ENCODE data around the gene ETV3L.

ETV3L gene

DNA sequence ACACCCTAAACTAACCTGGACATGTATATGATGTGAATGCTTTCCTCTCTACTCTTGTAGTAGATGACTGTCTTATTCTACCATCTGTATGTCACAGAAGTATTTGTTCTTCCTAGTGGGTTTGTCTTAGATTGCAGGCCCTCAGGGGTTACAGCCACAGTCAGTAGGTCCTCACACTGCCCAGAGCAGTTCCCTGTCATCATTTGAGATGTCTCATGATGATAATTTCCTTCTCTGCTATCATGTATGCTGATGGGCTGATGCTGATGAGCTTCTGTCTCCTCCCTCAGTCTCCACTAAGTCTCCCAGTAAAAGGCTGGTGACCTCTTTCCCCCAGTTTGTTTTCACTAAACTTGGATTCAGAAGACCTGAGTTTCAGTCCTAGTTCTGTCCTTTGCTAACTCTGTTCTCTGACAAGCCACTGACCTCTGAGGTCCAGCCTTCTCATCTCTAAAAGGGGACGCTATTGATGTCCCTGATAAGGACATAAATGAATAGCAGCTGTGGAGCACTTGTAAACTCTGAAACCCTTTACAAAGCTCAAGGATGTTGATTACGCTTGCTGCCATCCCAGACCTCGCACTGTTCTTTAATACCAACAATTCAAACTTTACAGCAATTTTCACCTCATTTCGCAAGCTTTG, 41.7 kb upstream of the ETV3L start:
- Histone ChIP-seq H3K36me3 (ENCODE audit: insufficient read depth, low read length) (no peaks in the 10 kb centered on the region), H3K9ac (ENCODE audit: insufficient read length) (no peak overlapping the region), H3K27ac (no peak overlapping the region), H3K4me3 (no peak overlapping the region), H3K9me3 (ENCODE audit: low read depth, low read length) (no peaks in the 10 kb centered on the region)
- TF ChIP-seq FOXP2 (optimal IDR thresholded peaks at IDR 0.05; ENCODE audit: control extremely low read depth, extremely low read length, insufficient read depth) (no peak), POLR2AphosphoS5 (IDR thresholded peaks at IDR 0.05; ENCODE audit: borderline replicate concordance, low read depth, low read length) (no peak)
- no peak for DNase-seq (ENCODE audit: low read depth, low spot score)

DNA sequence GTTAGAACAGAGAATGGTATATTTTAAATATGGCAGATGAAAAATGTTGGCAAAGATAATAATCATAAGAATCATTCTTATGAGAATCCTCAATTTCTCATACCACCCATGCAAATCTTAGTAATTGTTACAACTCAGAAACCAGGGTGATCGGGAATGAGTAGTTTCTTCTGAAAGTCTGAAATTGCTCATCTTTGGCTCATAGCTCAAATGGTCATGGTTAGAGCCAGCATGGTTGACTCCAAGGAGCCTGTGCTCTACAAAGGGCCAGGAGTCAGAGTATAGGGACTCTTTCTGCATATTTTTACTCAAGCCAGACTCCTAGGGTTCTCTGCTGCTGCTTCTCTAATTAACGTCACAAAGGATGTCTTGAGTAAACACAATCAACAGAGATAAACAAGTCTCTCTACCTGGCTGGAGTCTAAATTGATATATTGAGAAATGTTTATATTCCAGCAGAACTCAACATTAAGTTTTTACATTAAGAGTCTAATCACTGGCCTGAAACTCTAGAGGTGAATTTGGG, 40.5 kb upstream of the ETV3L start:
- Histone ChIP-seq H3K9me3 (ENCODE audit: low read depth, low read length) (no peaks in the 10 kb centered on the region), H3K27ac (no peak overlapping the region), H3K4me3 (no peak overlapping the region), H3K9ac (ENCODE audit: insufficient read length) (no peak overlapping the region), H3K36me3 (ENCODE audit: insufficient read depth, low read length) (peaks cover 11% of the 10 kb centered on the region)
- DNase-seq (ENCODE audit: low read depth, low spot score), result no peak
- TF ChIP-seq EZH2 (IDR thresholded peaks at IDR 0.05) (no peak), FOXP2 (optimal IDR thresholded peaks at IDR 0.05; ENCODE audit: control extremely low read depth, extremely low read length, insufficient read depth) (no peak), POLR2AphosphoS5 (IDR thresholded peaks at IDR 0.05; ENCODE audit: borderline replicate concordance, low read depth, low read length) (no peak)

- TF ChIP-seq EZH2 (IDR thresholded peaks at IDR 0.05) (no peak), FOXP2 (optimal IDR thresholded peaks at IDR 0.05; ENCODE audit: control extremely low read depth, extremely low read length, insufficient read depth) (no peak), POLR2AphosphoS5 (IDR thresholded peaks at IDR 0.05; ENCODE audit: borderline replicate concordance, low read depth, low read length) (no peak)
- no peak for DNase-seq (ENCODE audit: low read depth, low spot score)
- peak overlapping the region; percentile 89 for H3K27ac ChIP-seq
Observed at GRCh38 chr1:157139052-157139715, 39.6 kb upstream of the ETV3L start.

DNA sequence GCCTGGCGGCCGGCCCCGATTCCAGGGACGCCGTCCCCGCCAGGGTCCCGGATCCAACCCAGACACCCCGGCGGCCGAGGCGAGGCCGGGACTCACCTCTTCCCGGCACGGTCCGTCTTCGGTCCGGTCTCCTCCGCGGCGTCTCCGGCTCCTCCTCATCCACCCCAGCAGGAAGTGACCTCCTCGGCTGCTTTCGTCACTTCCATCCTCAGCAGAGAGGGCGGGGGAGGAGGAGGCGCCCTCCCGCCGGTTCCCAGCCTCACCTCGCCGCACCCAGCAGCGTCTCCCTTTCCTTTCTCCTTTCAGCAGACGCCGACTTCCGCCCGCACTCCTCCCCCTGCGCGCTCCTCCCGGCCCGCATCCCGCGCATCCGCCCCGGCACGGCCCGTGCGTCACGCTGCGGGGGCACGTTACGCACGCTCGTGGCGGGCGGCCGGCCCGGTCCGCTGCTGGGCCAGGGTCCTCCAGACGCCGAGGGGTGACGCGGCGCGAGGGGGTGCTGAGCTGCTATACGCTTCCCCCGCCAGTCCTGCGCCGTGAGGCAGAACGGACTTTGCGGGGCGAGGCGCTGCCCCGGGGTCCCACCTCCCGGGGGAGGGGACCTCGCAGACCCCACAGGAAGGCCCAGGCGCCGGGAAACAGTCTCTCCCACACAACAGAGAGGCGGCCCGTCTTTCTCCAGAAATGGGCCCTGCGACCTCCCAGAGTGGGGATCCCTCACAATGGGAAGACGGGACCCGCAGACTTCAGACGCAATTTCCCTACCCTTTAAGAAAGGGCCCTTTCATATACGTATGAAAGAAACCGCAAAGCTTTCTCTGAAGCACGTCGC, 38.8 kb upstream of the ETV3L start, which contains the start of gene ETV3:
TSS of gene ETV3 (minus strand) at position 176 of the 832 bp plus-strand sequence. CDS start 2,043 bp downstream, outside the sequence.
- DNase-seq (ENCODE audit: low read depth, low spot score), result peak; percentile 37
- no peaks in the 10 kb centered on the region for H3K9me3 ChIP-seq (ENCODE audit: low read depth, low read length)
- H3K9ac ChIP-seq (ENCODE audit: insufficient read length), result peak within 1 kb of the TSS; percentile 86
- peak within 1 kb of the TSS; percentile 89 for H3K27ac ChIP-seq
- TF ChIP-seq POLR2AphosphoS5 (IDR thresholded peaks at IDR 0.05; ENCODE audit: borderline replicate concordance, low read depth, low read length) (peak; percentile 83), EZH2 (IDR thresholded peaks at IDR 0.05) (no peak)
- H3K36me3 ChIP-seq (ENCODE audit: insufficient read depth, low read length), result peaks cover 28% of the 10 kb centered on the region
- H3K4me3 ChIP-seq, result peak within 1 kb of the TSS; percentile 87

More at GRCh38 chr1:157139052-157139715, 39.6 kb upstream of the ETV3L start:
- Histone ChIP-seq H3K4me3 (peak overlapping the region; percentile 87), H3K9ac (ENCODE audit: insufficient read length) (peak overlapping the region; percentile 86), H3K9me3 (ENCODE audit: low read depth, low read length) (no peaks in the 10 kb centered on the region), H3K36me3 (ENCODE audit: insufficient read depth, low read length) (peaks cover 20% of the 10 kb centered on the region)

GRCh38 chr1:157137408-157138219, 38.0 kb upstream of the ETV3L start:
- TF ChIP-seq FOXP2 (optimal IDR thresholded peaks at IDR 0.05; ENCODE audit: control extremely low read depth, extremely low read length, insufficient read depth) (no peak), EZH2 (IDR thresholded peaks at IDR 0.05) (no peak), POLR2AphosphoS5 (IDR thresholded peaks at IDR 0.05; ENCODE audit: borderline replicate concordance, low read depth, low read length) (no peak)
- peak overlapping the region; percentile 61; the same call in 1 of the 2 replicates for H3K27ac ChIP-seq
- H3K9me3 ChIP-seq (ENCODE audit: low read depth, low read length), result no peaks in the 10 kb centered on the region
- no peak for DNase-seq (ENCODE audit: low read depth, low spot score)
- H3K9ac ChIP-seq (ENCODE audit: insufficient read length), result peak overlapping the region; percentile 86
- H3K4me3 ChIP-seq, result peak overlapping the region; percentile 87
- H3K36me3 ChIP-seq (ENCODE audit: insufficient read depth, low read length), result peaks cover 36% of the 10 kb centered on the region

GRCh38 chr1:157137046-157137407, 37.4 kb upstream of the ETV3L start:
- Histone ChIP-seq H3K9me3 (ENCODE audit: low read depth, low read length) (no peaks in the 10 kb centered on the region), H3K4me3 (peak overlapping the region; percentile 87), H3K36me3 (ENCODE audit: insufficient read depth, low read length) (peaks cover 42% of the 10 kb centered on the region), H3K9ac (ENCODE audit: insufficient read length) (peak overlapping the region; percentile 86), H3K27ac (peak overlapping the region; percentile 58; the same call in 1 of the 2 replicates)
- DNase-seq (ENCODE audit: low read depth, low spot score), result no peak
- no peak for TF ChIP-seq EZH2 (IDR thresholded peaks at IDR 0.05)
- no peak for TF ChIP-seq POLR2AphosphoS5 (IDR thresholded peaks at IDR 0.05; ENCODE audit: borderline replicate concordance, low read depth, low read length)
- no peak for TF ChIP-seq FOXP2 (optimal IDR thresholded peaks at IDR 0.05; ENCODE audit: control extremely low read depth, extremely low read length, insufficient read depth)

GRCh38 chr1:157136133-157136532, 36.5 kb upstream of the ETV3L start:
- no peaks in the 10 kb centered on the region for H3K9me3 ChIP-seq (ENCODE audit: low read depth, low read length)
- peak overlapping the region; percentile 87 for H3K4me3 ChIP-seq
- peak overlapping the region; percentile 86 for H3K9ac ChIP-seq (ENCODE audit: insufficient read length)
- H3K36me3 ChIP-seq (ENCODE audit: insufficient read depth, low read length), result peaks cover 51% of the 10 kb centered on the region
- TF ChIP-seq EZH2 (IDR thresholded peaks at IDR 0.05) (no peak), FOXP2 (optimal IDR thresholded peaks at IDR 0.05; ENCODE audit: control extremely low read depth, extremely low read length, insufficient read depth) (no peak), POLR2AphosphoS5 (IDR thresholded peaks at IDR 0.05; ENCODE audit: borderline replicate concordance, low read depth, low read length) (no peak)
- no peak for DNase-seq (ENCODE audit: low read depth, low spot score)
- no peak overlapping the region for H3K27ac ChIP-seq
